ENCODE data around the gene FALEC.

DNA sequence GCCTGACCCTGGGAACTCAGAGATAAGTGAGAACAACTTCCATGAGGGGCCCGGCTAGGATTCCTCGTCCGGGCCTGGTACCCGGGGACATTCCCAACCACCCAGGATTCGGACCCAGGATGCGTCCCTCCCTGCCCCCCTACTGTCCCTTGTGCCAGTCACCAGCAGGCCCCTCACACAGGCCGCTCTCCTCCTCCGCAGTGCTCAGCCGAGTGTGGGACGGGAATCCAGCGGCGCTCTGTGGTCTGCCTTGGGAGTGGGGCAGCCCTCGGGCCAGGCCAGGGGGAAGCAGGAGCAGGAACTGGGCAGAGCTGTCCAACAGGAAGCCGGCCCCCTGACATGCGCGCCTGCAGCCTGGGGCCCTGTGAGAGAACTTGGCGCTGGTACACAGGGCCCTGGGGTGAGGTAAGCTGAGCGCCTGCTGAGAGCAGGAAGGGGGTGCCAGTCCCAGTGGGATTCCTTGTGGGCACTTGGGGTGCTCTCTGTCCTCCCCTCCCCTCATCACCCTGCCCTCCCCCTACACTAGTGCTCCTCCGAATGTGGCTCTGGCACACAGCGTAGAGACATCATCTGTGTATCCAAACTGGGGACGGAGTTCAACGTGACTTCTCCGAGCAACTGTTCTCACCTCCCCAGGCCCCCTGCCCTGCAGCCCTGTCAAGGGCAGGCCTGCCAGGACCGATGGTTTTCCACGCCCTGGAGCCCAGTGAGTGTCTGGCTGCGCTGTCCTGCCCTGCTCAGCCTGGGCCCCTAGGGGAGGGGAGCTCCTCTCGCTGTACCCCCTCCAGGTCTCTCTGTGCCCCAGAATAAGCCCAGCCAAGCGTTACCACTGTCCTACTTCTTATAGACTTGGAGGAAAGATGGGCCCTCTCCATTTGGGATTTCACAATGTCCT is 43.5 kb downstream of the FALEC start:
- no peak for TF ChIP-seq POLR2A (IDR thresholded peaks at IDR 0.05)
- TF ChIP-seq, protein P1, sequence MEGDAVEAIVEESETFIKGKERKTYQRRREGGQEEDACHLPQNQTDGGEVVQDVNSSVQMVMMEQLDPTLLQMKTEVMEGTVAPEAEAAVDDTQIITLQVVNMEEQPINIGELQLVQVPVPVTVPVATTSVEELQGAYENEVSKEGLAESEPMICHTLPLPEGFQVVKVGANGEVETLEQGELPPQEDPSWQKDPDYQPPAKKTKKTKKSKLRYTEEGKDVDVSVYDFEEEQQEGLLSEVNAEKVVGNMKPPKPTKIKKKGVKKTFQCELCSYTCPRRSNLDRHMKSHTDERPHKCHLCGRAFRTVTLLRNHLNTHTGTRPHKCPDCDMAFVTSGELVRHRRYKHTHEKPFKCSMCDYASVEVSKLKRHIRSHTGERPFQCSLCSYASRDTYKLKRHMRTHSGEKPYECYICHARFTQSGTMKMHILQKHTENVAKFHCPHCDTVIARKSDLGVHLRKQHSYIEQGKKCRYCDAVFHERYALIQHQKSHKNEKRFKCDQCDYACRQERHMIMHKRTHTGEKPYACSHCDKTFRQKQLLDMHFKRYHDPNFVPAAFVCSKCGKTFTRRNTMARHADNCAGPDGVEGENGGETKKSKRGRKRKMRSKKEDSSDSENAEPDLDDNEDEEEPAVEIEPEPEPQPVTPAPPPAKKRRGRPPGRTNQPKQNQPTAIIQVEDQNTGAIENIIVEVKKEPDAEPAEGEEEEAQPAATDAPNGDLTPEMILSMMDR (IDR thresholded peaks at IDR 0.05): no peak
